Kidney (tissue), 22 donors: ENCODE data around the gene ABHD10. TPM values are rescaled to one million over a fixed set of nuclear protein-coding genes. Genes with fewer than 3 reads are reported as not detected.
A peak's percentile ranks its signal among the peaks of the same experiment; 100 is the strongest.

Experiments used
- DNase-seq, 5 donors: peaks; one replicate each; pipeline ENCODE4 v3.0.0-alpha.2; 2013 to 2020
- FAIRE-seq: peaks from 2 replicates; lab custom pipeline; 2012; peaks lifted over from hg19 to GRCh38; lab: Jason Lieb, UNC
- H3K27ac ChIP-seq, 2 donors: one replicate each; pipeline ENCODE4 v1.7.0; 2013; ENCODE audit warnings: low read depth in 2 of 2, low read length in 2 of 2, inconsistent platforms in 1 of 2
- H3K27me3 ChIP-seq: one replicate; pipeline ENCODE4 v1.7.1; 2013; ENCODE audit warnings: low read length, inconsistent platforms; ENCODE audit not compliant: control insufficient read depth, insufficient read depth
- H3K36me3 ChIP-seq, 3 donors: one replicate each; pipeline versions ENCODE4 v1.7.0 to v1.7.1; 2013; ENCODE audit warnings: low read length in 3 of 3, control low read depth in 1 of 3, inconsistent platforms in 1 of 3; ENCODE audit not compliant: insufficient read depth in 3 of 3, control insufficient read depth in 2 of 3
- H3K4me1 ChIP-seq, 3 donors: one replicate each; pipeline versions ENCODE4 v1.7.0 to v1.7.1; 2013; ENCODE audit warnings: low read length in 3 of 3, inconsistent platforms in 1 of 3, low read depth in 1 of 3; ENCODE audit not compliant: control insufficient read depth in 2 of 3, insufficient read depth in 2 of 3
- H3K4me3 ChIP-seq, 3 donors: one replicate each; pipeline versions ENCODE4 v1.7.0 to v1.8.1; 2013; ENCODE audit warnings: low read length in 3 of 3, control low read depth in 1 of 3, inconsistent platforms in 1 of 3
- H3K9ac ChIP-seq, 3 donors: one replicate each; pipeline versions ENCODE4 v1.7.0 to v1.7.1; 2013; ENCODE audit warnings: low read length in 3 of 3, control low read depth in 1 of 3, inconsistent platforms in 1 of 3
- H3K9me3 ChIP-seq, 3 donors: one replicate each; pipeline versions ENCODE4 v1.7.0 to v1.7.1; 2013; ENCODE audit warnings: low read length in 3 of 3, control low read depth in 1 of 3, inconsistent platforms in 1 of 3; ENCODE audit not compliant: control insufficient read depth in 2 of 3, insufficient read depth in 1 of 3
- intact Hi-C: fragments of 100-400 bp; cut with DNase I; formaldehyde crosslinking; loops from one replicate; pipeline ENCODE4 v1.11.1; 2022
- long read RNA-seq, 10 donors: library from polyadenylated mRNA in 1 of 10; unstranded in 1 of 10; transcript quantifications; one replicate each; pipeline ENCODE4 v2.0.0 and lab custom pipeline, GENCODE V29; 2021 to 2026
- polyA plus RNA-seq: library from polyadenylated mRNA; stranded (reverse); fragments of 350-450 nt; fragmentation: Illumina TruSeq; extraction: RNeasy Lipid Tissue Mini Kit (QIAGEN cat#74804); gene quantifications from one replicate; pipeline ENCODE4 v1.2.3, GENCODE V29; 2014; ENCODE audit warnings: low read depth, low replicate concordance; ENCODE audit not compliant: insufficient read depth
- total RNA-seq: library from RNA; stranded (reverse); fragmentation: NEBNext Ultra II Directional; extraction: Animal tissue kit (Norgen Biotek cat#: 25700); gene quantifications from one replicate; pipeline ENCODE4 v1.2.1, GENCODE V29; 2021
- TF ChIP-seq, protein P1 (sequence below): IDR thresholded peaks from 3 replicates; pipeline ENCODE4 v1.5.1; 2012; ENCODE audit warnings: mild to moderate bottlenecking, moderate library complexity, borderline replicate concordance; ENCODE audit not compliant: insufficient read depth; ENCODE audit errors: extremely low read depth
- donor health status: control.
- donor health status: control.
- donor health status: control.
- donor health status: control.
- donor health status: control.
- donor health status: DM: yes; HTN: yes; CAD: no.
- donor health status: Normal renal cell carcinoma (clear cell type).

Gene ABHD10
- 30.9 TPM for total RNA-seq
- polyA plus RNA-seq: 53.2 TPM
- long read RNA-seq, donor 1, transcript ABHD10-201 (5 exons, 2,590 nt): major isoform, 6 of 8 reads
- long read RNA-seq, donor 1, partial matches to known transcripts: 0 of 8 reads
- long read RNA-seq, donor 1, other reads (novel, unspliced or antisense): 0 of 8 reads
- long read RNA-seq, donor 2, transcript ABHD10-201 (5 exons, 2,590 nt): major isoform, 11 of 12 reads
- long read RNA-seq, donor 2, partial matches to known transcripts: 0 of 12 reads
- long read RNA-seq, donor 2, other reads (novel, unspliced or antisense): 0 of 12 reads
- long read RNA-seq, donor 3, transcript ABHD10-201 (5 exons, 2,590 nt): major isoform, 7 of 8 reads
- long read RNA-seq, donor 3, partial matches to known transcripts: 0 of 8 reads
- long read RNA-seq, donor 3, other reads (novel, unspliced or antisense): 0 of 8 reads
- long read RNA-seq, donor 4, transcript ABHD10-201 (5 exons, 2,590 nt): major isoform, 12 of 15 reads
- long read RNA-seq, donor 4, partial matches to known transcripts: 0 of 15 reads
- long read RNA-seq, donor 4, other reads (novel, unspliced or antisense): 0 of 15 reads
- long read RNA-seq, donor 5, partial matches to known transcripts: 0 of 3 reads
- long read RNA-seq, donor 5, other reads (novel, unspliced or antisense): 0 of 3 reads
- long read RNA-seq, donor 6, transcript ABHD10-201 (5 exons, 2,590 nt): major isoform, 28 of 28 reads
- long read RNA-seq, donor 6, partial matches to known transcripts: 0 of 28 reads
- long read RNA-seq, donor 6, other reads (novel, unspliced or antisense): 0 of 28 reads
- long read RNA-seq, donor 7, transcript ABHD10-201 (5 exons, 2,590 nt): major isoform, 29 of 35 reads
- long read RNA-seq, donor 7, partial matches to known transcripts: 1 of 35 reads
- long read RNA-seq, donor 7, other reads (novel, unspliced or antisense): 2 of 35 reads
- long read RNA-seq, donor 8, transcript ABHD10-201 (5 exons, 2,590 nt): major isoform, 10 of 11 reads
- long read RNA-seq, donor 8, partial matches to known transcripts: 0 of 11 reads
- long read RNA-seq, donor 8, other reads (novel, unspliced or antisense): 0 of 11 reads
- long read RNA-seq, donor 9, transcript ABHD10-201 (5 exons, 2,590 nt): major isoform, 6 of 6 reads
- long read RNA-seq, donor 9, partial matches to known transcripts: 0 of 6 reads
- long read RNA-seq, donor 9, other reads (novel, unspliced or antisense): 0 of 6 reads
- long read RNA-seq, donor 10, transcript ABHD10-201 (5 exons, 2,590 nt): major isoform, 8 of 12 reads
- long read RNA-seq, donor 10, partial matches to known transcripts: 0 of 12 reads
- long read RNA-seq, donor 10, other reads (novel, unspliced or antisense): 0 of 12 reads

DNA sequence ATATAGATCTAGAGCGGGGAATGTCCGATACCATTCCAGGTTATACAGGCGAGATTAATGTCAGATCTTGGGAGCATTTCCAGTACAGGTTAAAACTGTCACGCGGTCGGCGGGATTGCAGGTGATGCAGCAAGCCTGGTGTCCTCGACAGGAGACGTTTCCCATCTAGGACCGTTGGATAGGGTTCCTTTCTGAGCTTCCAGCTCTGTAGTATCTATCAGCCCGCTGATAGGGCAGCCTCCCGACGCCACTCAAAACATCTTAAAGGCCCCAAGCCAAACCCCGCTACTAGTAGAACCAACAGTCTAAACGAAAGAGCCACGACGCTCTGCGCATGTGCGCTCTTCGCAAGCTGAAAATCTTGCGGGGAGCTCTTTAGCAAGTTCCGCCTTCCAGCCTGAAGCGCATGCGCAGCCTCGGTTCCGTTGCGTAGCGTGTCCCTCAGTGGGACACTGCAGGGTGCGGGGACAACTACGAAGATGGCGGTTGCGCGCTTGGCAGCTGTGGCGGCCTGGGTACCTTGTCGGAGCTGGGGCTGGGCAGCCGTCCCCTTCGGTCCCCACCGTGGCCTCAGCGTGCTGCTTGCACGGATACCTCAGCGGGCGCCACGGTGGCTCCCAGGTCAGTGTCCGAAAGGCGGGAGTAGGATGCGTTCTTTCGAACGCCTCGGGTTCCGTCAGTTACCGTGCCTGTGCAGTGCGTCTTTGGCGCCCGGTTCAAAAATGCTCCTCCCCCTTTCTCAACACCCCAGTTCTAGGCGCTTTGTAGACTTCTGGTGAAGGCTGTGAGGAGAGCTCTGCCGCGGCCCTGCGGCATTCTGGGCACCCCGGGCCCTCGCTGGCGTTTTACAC is at the start of gene ABHD10:
Gene ABHD10, plus strand, starts transcription at position 444 of the 851 bp plus-strand sequence. Its CDS starts 36 bp downstream, at position 480.
- H3K4me1 ChIP-seq: peaks cover 0 to 12% (median 5%) of the 10 kb centered on the region in 3 donors
- peak within 1 kb of the TSS; percentile 83 to 88 for H3K27ac ChIP-seq
- no peaks in the 10 kb centered on the region for H3K9me3 ChIP-seq
- H3K9ac ChIP-seq: peak within 1 kb of the TSS; percentile 66 to 91 (median 91)
- intact Hi-C loops: no loop called here
- FAIRE-seq (peak; percentile 30), DNase-seq (peak; percentile 96 to 99 (median 99))
- no peaks in the 10 kb centered on the region for H3K27me3 ChIP-seq
- peak within 1 kb of the TSS; percentile 90 to 96 (median 92) for H3K4me3 ChIP-seq
- peaks cover 0 to 6% (median 3%) of the 10 kb centered on the region in 3 donors for H3K36me3 ChIP-seq
- TF ChIP-seq, protein P1, sequence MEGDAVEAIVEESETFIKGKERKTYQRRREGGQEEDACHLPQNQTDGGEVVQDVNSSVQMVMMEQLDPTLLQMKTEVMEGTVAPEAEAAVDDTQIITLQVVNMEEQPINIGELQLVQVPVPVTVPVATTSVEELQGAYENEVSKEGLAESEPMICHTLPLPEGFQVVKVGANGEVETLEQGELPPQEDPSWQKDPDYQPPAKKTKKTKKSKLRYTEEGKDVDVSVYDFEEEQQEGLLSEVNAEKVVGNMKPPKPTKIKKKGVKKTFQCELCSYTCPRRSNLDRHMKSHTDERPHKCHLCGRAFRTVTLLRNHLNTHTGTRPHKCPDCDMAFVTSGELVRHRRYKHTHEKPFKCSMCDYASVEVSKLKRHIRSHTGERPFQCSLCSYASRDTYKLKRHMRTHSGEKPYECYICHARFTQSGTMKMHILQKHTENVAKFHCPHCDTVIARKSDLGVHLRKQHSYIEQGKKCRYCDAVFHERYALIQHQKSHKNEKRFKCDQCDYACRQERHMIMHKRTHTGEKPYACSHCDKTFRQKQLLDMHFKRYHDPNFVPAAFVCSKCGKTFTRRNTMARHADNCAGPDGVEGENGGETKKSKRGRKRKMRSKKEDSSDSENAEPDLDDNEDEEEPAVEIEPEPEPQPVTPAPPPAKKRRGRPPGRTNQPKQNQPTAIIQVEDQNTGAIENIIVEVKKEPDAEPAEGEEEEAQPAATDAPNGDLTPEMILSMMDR: no peak

DNA sequence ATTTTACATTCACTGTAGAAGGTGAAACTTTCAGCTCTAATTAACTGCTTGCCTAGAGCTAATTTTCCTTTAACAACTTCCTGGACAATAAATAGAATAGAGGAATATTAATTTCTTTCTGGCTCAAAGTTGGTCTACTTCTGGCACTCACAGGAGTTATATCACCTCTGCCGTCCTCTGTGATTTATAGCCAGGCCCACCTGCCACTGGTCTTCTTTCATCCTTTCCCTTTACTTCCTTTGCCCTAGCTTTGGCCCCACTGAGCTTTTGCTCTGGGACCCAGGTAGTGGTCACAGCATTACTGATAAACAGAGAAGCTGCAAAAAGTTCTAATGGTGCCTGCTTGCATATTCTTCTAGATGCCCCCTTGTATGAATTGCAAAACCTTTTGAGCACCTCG is 49.3 kb upstream of the ABHD10 start:
- H3K27ac ChIP-seq: no peak overlapping the region
- no peak overlapping the region for H3K4me3 ChIP-seq
- no peaks in the 10 kb centered on the region for H3K4me1 ChIP-seq
- DNase-seq (no peak), FAIRE-seq (no peak)
- no peak overlapping the region for H3K9ac ChIP-seq
- intact Hi-C loops: no loop called here
- TF ChIP-seq, protein P1: no peak
- no peaks in the 10 kb centered on the region for H3K9me3 ChIP-seq
- no peaks in the 10 kb centered on the region for H3K27me3 ChIP-seq
- peaks cover 0 to 23% (median 3%) of the 10 kb centered on the region in 3 donors for H3K36me3 ChIP-seq

GRCh38 chr3:111932946-111933345 is 45.9 kb upstream of the ABHD10 start:
- Histone ChIP-seq H3K9ac (no peak overlapping the region), H3K36me3 (peaks cover 0 to 12% (median 0%) of the 10 kb centered on the region in 3 donors), H3K27ac (no peak overlapping the region), H3K4me3 (no peak overlapping the region), H3K27me3 (no peaks in the 10 kb centered on the region), H3K9me3 (no peaks in the 10 kb centered on the region), H3K4me1 (peaks cover 0 to 2% (median 0%) of the 10 kb centered on the region in 3 donors)
- DNase-seq (no peak), FAIRE-seq (no peak)
- intact Hi-C loops: no loop called here
- TF ChIP-seq, protein P1: no peak
